Esophagus muscularis mucosa (tissue), 4 donors: Measurements from ENCODE around the gene DUOXA2. TPM values are rescaled to one million over a fixed set of nuclear protein-coding genes. Genes with fewer than 3 reads are reported as not detected.
"Not testable (repeated sequence)": the region's sequence is repeated elsewhere in the genome, so short reads cannot be mapped to it uniquely, and the experiment has no call there.

Experiments used
- DNase-seq: peaks from one replicate; pipeline ENCODE4 v3.0.0-alpha.2; 2017; ENCODE audit errors: extremely low spot score
- H3K27ac ChIP-seq, 4 donors: fragments of 200-600 bp; sonication (generic); replicated peaks in 1 of 4; 1 replicate in 3 of 4; 2 replicates in 1 of 4; pipeline ENCODE4 v1.5.1; 2016 to 2019; ENCODE audit warnings: mild to moderate bottlenecking in 1 of 4
- H3K27me3 ChIP-seq, 4 donors: fragments of 200-600 bp; sonication (generic); one replicate each; pipeline versions ENCODE4 v1.5.1 to v1.6.0; 2016 to 2019
- H3K36me3 ChIP-seq, 4 donors: fragments of 200-600 bp; sonication (generic); one replicate each; pipeline ENCODE4 v1.5.1; 2016 to 2019
- H3K4me1 ChIP-seq, 4 donors: fragments of 200-600 bp; sonication (generic); one replicate each; pipeline ENCODE4 v1.5.1; 2016 to 2019
- H3K4me3 ChIP-seq, 4 donors: fragments of 200-600 bp; sonication (generic); 1 replicate in 2 of 4; 2 replicates in 2 of 4; pipeline ENCODE4 v1.5.1; 2016 to 2019; ENCODE audit warnings: mild to moderate bottlenecking in 4 of 4, moderate library complexity in 1 of 4
- H3K9me3 ChIP-seq, 4 donors: fragments of 200-600 bp; sonication (generic); 1 replicate in 3 of 4; 2 replicates in 1 of 4; pipeline ENCODE4 v1.5.1; 2016 to 2019
- CTCF ChIP-seq, 3 experiments: fragments of 200-600 bp in 2 of 3; fragments of 450-650 bp in 1 of 3; sonication (generic) in 2 of 3; IDR thresholded peaks; one replicate each; pipeline ENCODE4 v1.5.1; 2017 to 2019; ENCODE audit warnings: antibody characterized with exemption in 3 of 3, mild to moderate bottlenecking in 2 of 3, moderate library complexity in 1 of 3
- EP300 ChIP-seq: sonication (generic); formaldehyde crosslinking; IDR thresholded peaks from one replicate; pipeline ENCODE4 v1.6.1; 2017; ENCODE audit warnings: antibody characterized with exemption
- POLR2A ChIP-seq: fragments of 450-650 bp; IDR thresholded peaks from one replicate; pipeline ENCODE4 v1.6.1; 2017; ENCODE audit warnings: antibody characterized with exemption, moderate library complexity, mild to moderate bottlenecking, low read depth
- POLR2AphosphoS5 ChIP-seq, 2 donors: sonication (generic); formaldehyde crosslinking; IDR thresholded peaks; one replicate each; pipeline ENCODE4 v1.6.1; 2017; ENCODE audit warnings: antibody characterized with exemption in 2 of 2
- WGBS: methylation state at CpG from one replicate; pipeline ENCODE4 v1.1.5; 2018; 5-methylcytosine and 5-hydroxymethylcytosine counted together
- intact Hi-C: fragments of 100-400 bp; cut with DNase I; formaldehyde crosslinking; loops from one replicate; pipeline ENCODE4 v1.15.1; 2023
- total RNA-seq, 4 donors: library from RNA; depleted of rRNA; stranded (reverse); fragments of >200 nt; gene quantifications; one replicate each; pipeline versions ENCODE4 v1.1.0 to v1.2.1, GENCODE V29; 2016

DUOXA2 gene
- total RNA-seq, 4 donors from 2014 or later = 0.42 to 0.52 TPM; not detected in 2

GRCh38 chr15:45099549-45100165 lies 14.5 kb upstream of the DUOXA2 start:
- no peak for DNase-seq

GRCh38 chr15:45100884-45101625 lies 13.1 kb upstream of the DUOXA2 start:
- Histone ChIP-seq H3K36me3 (no peaks in the 10 kb centered on the region), H3K4me3 (no peak overlapping the region), H3K9me3 (no peaks in the 10 kb centered on the region), H3K4me1 (no peaks in the 10 kb centered on the region), H3K27ac (no peak overlapping the region), H3K27me3 (no peaks in the 10 kb centered on the region)
- intact Hi-C loops = no loop called here
- TF ChIP-seq POLR2AphosphoS5 (IDR thresholded peaks at IDR 0.05) (no peak), EP300 (no peak), POLR2A (no peak)
- 48% methylated on average over 6 of the region's 7 CpGs for WGBS
- DNase-seq = no peak

More at GRCh38 chr15:45099549-45100165, 14.5 kb upstream of the DUOXA2 start:
- H3K9me3 ChIP-seq = no peaks in the 10 kb centered on the region
- no peak overlapping the region for H3K27ac ChIP-seq
- no peak for TF ChIP-seq POLR2AphosphoS5 (IDR thresholded peaks at IDR 0.05)
- no peak for TF ChIP-seq POLR2A
- no peak for TF ChIP-seq EP300
- no peak for TF ChIP-seq CTCF (IDR thresholded peaks at IDR 0.05)
- H3K4me1 ChIP-seq = no peaks in the 10 kb centered on the region
- no peak overlapping the region for H3K4me3 ChIP-seq
- WGBS = 85% methylated on average over 23 of the region's 23 CpGs
- H3K36me3 ChIP-seq = no peaks in the 10 kb centered on the region
- intact Hi-C loops = no loop called here
- H3K27me3 ChIP-seq = no peaks in the 10 kb centered on the region

DNA sequence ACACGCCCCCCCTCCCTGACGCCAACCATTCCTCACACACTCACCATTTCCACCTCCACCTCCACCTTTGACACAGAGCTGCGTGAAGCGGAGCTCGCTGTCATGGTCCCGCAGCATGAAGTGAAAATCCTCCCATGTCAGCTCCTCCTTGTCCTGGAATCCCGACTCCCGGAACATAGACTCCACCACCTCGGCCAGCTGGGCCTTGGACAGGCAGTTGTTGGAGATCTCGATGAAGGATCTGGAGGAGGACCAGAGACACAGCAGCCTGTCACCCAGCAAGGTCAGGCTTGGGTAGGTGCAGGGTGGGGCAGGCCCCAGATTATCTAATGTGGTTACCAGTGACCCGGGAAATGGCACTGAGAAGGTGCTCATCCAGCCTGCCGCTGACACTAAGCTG lies 12.4 kb upstream of the DUOXA2 start:
- Histone ChIP-seq H3K27me3 (peaks cover 0 to 5% (median 0%) of the 10 kb centered on the region in 4 donors), H3K4me3 (no peak overlapping the region), H3K36me3 (no peaks in the 10 kb centered on the region), H3K4me1 (no peaks in the 10 kb centered on the region), H3K27ac (no peak overlapping the region), H3K9me3 (no peaks in the 10 kb centered on the region)
- intact Hi-C loops = no loop called here
- no peak for TF ChIP-seq CTCF (IDR thresholded peaks at IDR 0.05)
- no peak for TF ChIP-seq EP300
- no peak for DNase-seq
- WGBS = 89% methylated on average over 12 of the region's 12 CpGs

GRCh38 chr15:45102226-45102625 lies 11.9 kb upstream of the DUOXA2 start:
- WGBS = 93% methylated on average over 5 of the region's 6 CpGs
- intact Hi-C loops = no loop called here
- no peaks in the 10 kb centered on the region for H3K4me1 ChIP-seq
- no peak for DNase-seq
- H3K4me3 ChIP-seq = no peak overlapping the region
- TF ChIP-seq CTCF (IDR thresholded peaks at IDR 0.05) (no peak), POLR2A (no peak), POLR2AphosphoS5 (IDR thresholded peaks at IDR 0.05) (no peak)
- H3K9me3 ChIP-seq = no peaks in the 10 kb centered on the region
- H3K36me3 ChIP-seq = no peaks in the 10 kb centered on the region
- H3K27ac ChIP-seq = no peak overlapping the region
- H3K27me3 ChIP-seq = peaks cover 0 to 10% (median 0%) of the 10 kb centered on the region in 4 donors

- not testable (repeated sequence) for H3K9me3 ChIP-seq, DNase-seq
Measured at GRCh38 chr15:45104170-45104569, 10.0 kb upstream of the DUOXA2 start.

More at GRCh38 chr15:45104170-45104569, 10.0 kb upstream of the DUOXA2 start:
- WGBS = 87% methylated on average over 9 of the region's 9 CpGs
- H3K27me3 ChIP-seq = peaks cover 0 to 27% (median 0%) of the 10 kb centered on the region in 4 donors
- H3K36me3 ChIP-seq, H3K4me3 ChIP-seq, H3K27ac ChIP-seq, intact Hi-C loops, H3K4me1 ChIP-seq: not testable (repeated sequence)
